Nucleus accumbens (tissue), 56 donors: ENCODE measurements around the gene LCORL.
"Not testable (repeated sequence)": the region's sequence is repeated elsewhere in the genome, so short reads cannot be mapped to it uniquely, and the experiment has no call there.

Experiments
- DNase-seq, 56 donors: peaks; one replicate each; lab custom pipeline; 2025; lab: John Stamatoyannopoulos, UW

The LCORL gene

GRCh38 chr4:18020671-18021469 is 685 bp downstream of the LCORL start:
- DNase-seq, result peak in 54 of 56 donors; percentile 14 to 79 (median 54)

- peak in 2 of 56 donors; percentile 2 to 21 for DNase-seq
Measured at GRCh38 chr4:18020145-18020670, 1.3 kb downstream of the LCORL start.

GRCh38 chr4:18014269-18014668 is 7.3 kb downstream of the LCORL start:
- DNase-seq, result no peak

GRCh38 chr4:18012807-18013462 is 8.6 kb downstream of the LCORL start:
- DNase-seq, result no peak

GRCh38 chr4:18012134-18012806 is 9.3 kb downstream of the LCORL start:
- no peak for DNase-seq

- DNase-seq, result no peak
Measured at GRCh38 chr4:18007625-18008024, 13.9 kb downstream of the LCORL start.

- not testable (repeated sequence) for DNase-seq
Measured at GRCh38 chr4:18006432-18006831, 15.1 kb downstream of the LCORL start.

- no peak for DNase-seq
Measured at GRCh38 chr4:17997129-17997528, 24.4 kb downstream of the LCORL start.

- DNase-seq, result no peak
Measured at GRCh38 chr4:17995165-17995564, 26.4 kb downstream of the LCORL start.

- DNase-seq, result no peak
Measured at GRCh38 chr4:17985832-17986231, 35.7 kb downstream of the LCORL start.

- no peak for DNase-seq
Measured at GRCh38 chr4:17981063-17981462, 40.5 kb downstream of the LCORL start.

GRCh38 chr4:17968721-17969120 is 52.8 kb downstream of the LCORL start:
- no peak for DNase-seq

GRCh38 chr4:17967078-17967477 is 54.5 kb downstream of the LCORL start:
- no peak for DNase-seq

- DNase-seq, result no peak
Measured at GRCh38 chr4:17966312-17966711, 55.2 kb downstream of the LCORL start.

- DNase-seq, result no peak
Measured at GRCh38 chr4:17964576-17964975, 57.0 kb downstream of the LCORL start.

- DNase-seq, result no peak
Measured at GRCh38 chr4:17962171-17962570, 59.4 kb downstream of the LCORL start.

- no peak for DNase-seq
Measured at GRCh38 chr4:17961249-17961648, 60.3 kb downstream of the LCORL start.

GRCh38 chr4:17958181-17958580 is 63.4 kb downstream of the LCORL start:
- DNase-seq, result no peak

- no peak for DNase-seq
Measured at GRCh38 chr4:17957688-17958087, 63.9 kb downstream of the LCORL start.

GRCh38 chr4:17956245-17956644 is 65.3 kb downstream of the LCORL start:
- DNase-seq, result no peak

GRCh38 chr4:17945303-17945702 is 76.3 kb downstream of the LCORL start:
- DNase-seq, result no peak
